22Rv1 (cell line): ENCODE results near the gene THAP11.

ENCODE experiments used
- CTCF ChIP-seq: fragments of 450-650 bp; IDR thresholded peaks from 2 replicates; pipeline ENCODE4 v1.5.1; 2017; ENCODE audit warnings: mild to moderate bottlenecking
- ZFX ChIP-seq: fragments of 450-650 bp; IDR thresholded peaks from 2 replicates; pipeline ENCODE4 v1.6.1; 2017; ENCODE audit warnings: antibody characterized with exemption, borderline replicate concordance

- TF ChIP-seq CTCF (no peak), ZFX (no peak)
These were observed 11.6 kb downstream of the THAP11 start for GRCh38 chr16:67853670-67854069.
